HG03575 (cell line): Measurements from ENCODE around the gene NBPF15.
"Not testable (repeated sequence)": the region's sequence is repeated elsewhere in the genome, so short reads cannot be mapped to it uniquely, and the experiment has no call there.

ENCODE experiments used
- ATAC-seq: cut with Tn5 transposase; IDR thresholded peaks from one replicate; pipeline ENCODE4 v1.9.1; 2021; ENCODE audit not compliant: unreplicated experiment, insufficient number of reproducible peaks, low FRiP score; ENCODE audit errors: extremely low read depth

The NBPF15 gene

GRCh38 chr1:144371651-144372050, 89.8 kb downstream of the NBPF15 start:
- ATAC-seq = not testable (repeated sequence)
